NCI-H1417 treated with DMSO at 0.1 percent for 48 hours (cell line): Measurements from ENCODE around the gene ACOXL.

Source experiments
- DNase-seq: peaks from one replicate; lab custom pipeline; 2025; lab: John Stamatoyannopoulos, UW

The ACOXL gene

GRCh38 chr2:110718990-110719389, 13.4 kb upstream of the ACOXL start:
- DNase-seq, result no peak

- DNase-seq, result no peak
These were observed 11.8 kb upstream of the ACOXL start for GRCh38 chr2:110720547-110720946.

- no peak for DNase-seq
These were observed 7.6 kb upstream of the ACOXL start for GRCh38 chr2:110724820-110725219.

GRCh38 chr2:110725370-110725769, 7.0 kb upstream of the ACOXL start:
- DNase-seq, result no peak

- no peak for DNase-seq
These were observed 6.5 kb upstream of the ACOXL start for GRCh38 chr2:110725859-110726258.

GRCh38 chr2:110726285-110726684, 6.1 kb upstream of the ACOXL start:
- no peak for DNase-seq

- DNase-seq, result no peak
These were observed 4.5 kb upstream of the ACOXL start for GRCh38 chr2:110727923-110728322.

- DNase-seq, result no peak
These were observed 3.3 kb upstream of the ACOXL start for GRCh38 chr2:110729106-110729505.

GRCh38 chr2:110731064-110731463, 1.3 kb upstream of the ACOXL start:
- DNase-seq, result no peak

GRCh38 chr2:110735366-110735765, 3.0 kb downstream of the ACOXL start:
- no peak for DNase-seq

- no peak for DNase-seq
These were observed 5.4 kb downstream of the ACOXL start for GRCh38 chr2:110737783-110738182.

- DNase-seq, result no peak
These were observed 8.5 kb downstream of the ACOXL start for GRCh38 chr2:110740747-110741349.

- DNase-seq, result no peak
These were observed 9.2 kb downstream of the ACOXL start for GRCh38 chr2:110741491-110741980.

- DNase-seq, result no peak
These were observed 10.0 kb downstream of the ACOXL start for GRCh38 chr2:110742412-110742811.

- DNase-seq, result no peak
These were observed 11.2 kb downstream of the ACOXL start for GRCh38 chr2:110743600-110743999.

- no peak for DNase-seq
These were observed 12.1 kb downstream of the ACOXL start for GRCh38 chr2:110744429-110744828.

- no peak for DNase-seq
These were observed 12.7 kb downstream of the ACOXL start for GRCh38 chr2:110745048-110745447.

GRCh38 chr2:110746586-110747521, 14.5 kb downstream of the ACOXL start:
- DNase-seq, result no peak

- no peak for DNase-seq
These were observed 15.4 kb downstream of the ACOXL start for GRCh38 chr2:110747522-110748488.

- DNase-seq, result peak; percentile 59
These were observed 16.1 kb downstream of the ACOXL start for GRCh38 chr2:110748489-110748867.

- DNase-seq, result no peak
These were observed 19.3 kb downstream of the ACOXL start for GRCh38 chr2:110751642-110752041.

GRCh38 chr2:110752871-110753270, 20.5 kb downstream of the ACOXL start:
- DNase-seq, result no peak
